ENCODE measurements around the gene MYL9. TPM values are rescaled to one million over a fixed set of nuclear protein-coding genes. Genes with fewer than 3 reads are reported as not detected.
A peak's percentile ranks its signal among the peaks of the same experiment; 100 is the strongest.

Gene MYL9
- total RNA-seq, 3 donors from 2014 or later (not counting 1 experiment from before 2014, with no cell fraction given), result 2.7 to 13.5 (median 2.7) TPM

DNA sequence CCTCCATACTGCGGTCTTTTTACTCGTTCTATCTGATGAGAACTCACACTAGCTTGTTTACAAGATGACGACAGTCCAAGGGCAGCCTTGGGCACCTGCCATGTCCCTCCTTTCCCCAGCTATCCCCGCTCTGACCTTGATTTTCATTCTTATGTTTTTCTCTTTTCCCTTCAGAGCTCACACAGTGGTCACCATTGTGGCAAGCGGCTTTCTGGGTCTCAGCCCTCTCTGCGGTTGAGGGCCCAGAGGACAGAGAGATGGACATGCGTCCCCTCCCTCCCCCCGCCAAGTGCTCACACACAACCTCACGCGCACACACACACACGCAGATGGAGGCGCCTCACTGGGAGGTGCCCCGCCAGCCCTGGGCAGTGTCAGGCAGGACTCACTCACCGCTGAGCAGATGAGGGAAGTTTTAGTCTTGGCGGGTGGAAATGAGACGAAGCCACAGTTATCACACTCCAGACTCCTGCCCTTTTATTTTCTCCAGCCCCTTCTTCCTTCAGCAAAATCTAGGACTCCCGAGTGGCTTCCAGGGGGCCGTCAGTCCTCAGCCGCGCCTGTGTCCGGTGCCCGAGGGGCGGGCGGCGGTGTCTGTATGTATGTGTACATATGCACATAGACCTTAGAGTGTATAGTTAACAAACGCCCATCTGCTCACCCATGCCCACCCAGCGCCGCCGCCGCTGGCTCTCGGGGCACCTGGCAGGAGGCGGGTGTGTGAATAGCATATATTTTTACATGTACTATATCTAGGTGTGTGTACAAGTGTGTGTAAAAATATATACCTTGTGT is 13.8 kb upstream of the MYL9 start:
- no peak for ATAC-seq
- Histone ChIP-seq H3K27me3 (ENCODE audit: control insufficient read depth, insufficient read depth, low read length) (no peaks in the 10 kb centered on the region), H3K4me3 (ENCODE audit: low read length) (no peak overlapping the region), H3K36me3 (ENCODE audit: control insufficient read depth, insufficient read depth, low read length) (peaks cover 34% of the 10 kb centered on the region), H3K9me3 (ENCODE audit: control insufficient read depth, insufficient read depth, low read length) (no peaks in the 10 kb centered on the region), H3K27ac (ENCODE audit: low read length) (no peak overlapping the region), H3K4me1 (ENCODE audit: control insufficient read depth, insufficient read depth, low read length) (no peaks in the 10 kb centered on the region)
- Mint-ChIP-seq H3K27me3 (ENCODE audit: low read depth in 2 of 2) (no peaks in the 10 kb centered on the region), H3K27ac (peak overlapping the region in 1 of 2 donors; percentile 48), H3K9me3 (no peaks in the 10 kb centered on the region), H3K4me1 (no peaks in the 10 kb centered on the region), H3K4me3 (no peak overlapping the region), H3K36me3 (no peaks in the 10 kb centered on the region)
- no peak for DNase-seq
- 96% methylated on average over 21 of the region's 32 CpGs for WGBS (ENCODE audit: insufficient coverage)
- intact Hi-C loops (cut with micrococcal nuclease), result no loop called here
- TF ChIP-seq, protein P1, sequence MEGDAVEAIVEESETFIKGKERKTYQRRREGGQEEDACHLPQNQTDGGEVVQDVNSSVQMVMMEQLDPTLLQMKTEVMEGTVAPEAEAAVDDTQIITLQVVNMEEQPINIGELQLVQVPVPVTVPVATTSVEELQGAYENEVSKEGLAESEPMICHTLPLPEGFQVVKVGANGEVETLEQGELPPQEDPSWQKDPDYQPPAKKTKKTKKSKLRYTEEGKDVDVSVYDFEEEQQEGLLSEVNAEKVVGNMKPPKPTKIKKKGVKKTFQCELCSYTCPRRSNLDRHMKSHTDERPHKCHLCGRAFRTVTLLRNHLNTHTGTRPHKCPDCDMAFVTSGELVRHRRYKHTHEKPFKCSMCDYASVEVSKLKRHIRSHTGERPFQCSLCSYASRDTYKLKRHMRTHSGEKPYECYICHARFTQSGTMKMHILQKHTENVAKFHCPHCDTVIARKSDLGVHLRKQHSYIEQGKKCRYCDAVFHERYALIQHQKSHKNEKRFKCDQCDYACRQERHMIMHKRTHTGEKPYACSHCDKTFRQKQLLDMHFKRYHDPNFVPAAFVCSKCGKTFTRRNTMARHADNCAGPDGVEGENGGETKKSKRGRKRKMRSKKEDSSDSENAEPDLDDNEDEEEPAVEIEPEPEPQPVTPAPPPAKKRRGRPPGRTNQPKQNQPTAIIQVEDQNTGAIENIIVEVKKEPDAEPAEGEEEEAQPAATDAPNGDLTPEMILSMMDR (IDR thresholded peaks at IDR 0.05), result no peak

DNA sequence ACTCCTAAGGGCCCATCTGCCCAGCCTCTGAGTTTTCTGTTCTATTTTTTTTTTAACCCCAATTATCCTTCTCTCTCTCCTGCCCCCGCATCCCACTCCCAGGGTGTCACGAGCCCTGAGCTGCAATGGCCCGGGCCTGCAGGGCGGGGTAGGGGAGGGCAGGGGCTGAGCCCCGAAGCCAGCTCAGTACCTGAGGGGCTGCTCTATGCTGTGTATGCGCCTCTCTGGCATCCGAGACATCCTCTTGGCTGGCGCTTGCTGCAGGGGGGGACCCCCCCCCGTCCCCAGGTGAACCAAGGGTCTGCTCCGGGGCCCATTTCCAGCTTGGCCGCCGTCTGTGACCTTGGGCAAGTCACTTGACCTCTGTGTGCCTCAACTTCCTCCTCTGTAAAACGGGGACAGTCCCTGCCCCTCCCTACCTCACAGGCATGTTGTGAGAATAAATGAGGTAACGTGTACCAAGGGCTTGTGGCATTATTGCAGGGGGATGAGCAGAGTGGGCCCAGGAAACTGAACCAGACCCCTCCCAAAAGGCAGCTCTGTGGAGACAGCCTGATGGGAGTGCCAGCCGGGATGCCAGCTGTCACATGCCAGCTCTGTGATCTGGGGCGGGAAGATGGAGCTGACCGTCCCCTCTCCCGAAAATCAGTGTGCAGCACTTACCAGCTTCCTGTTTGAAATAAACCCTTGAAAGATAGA is 13.0 kb upstream of the MYL9 start:
- H3K27ac ChIP-seq (ENCODE audit: low read length), result no peak overlapping the region
- TF ChIP-seq, protein P1 (IDR thresholded peaks at IDR 0.05), result no peak
- ATAC-seq (no peak), DNase-seq (no peak)
- no peaks in the 10 kb centered on the region for H3K27me3 Mint-ChIP-seq (ENCODE audit: low read depth in 2 of 2)
- no peaks in the 10 kb centered on the region for H3K4me1 ChIP-seq (ENCODE audit: control insufficient read depth, insufficient read depth, low read length)
- H3K9me3 ChIP-seq (ENCODE audit: control insufficient read depth, insufficient read depth, low read length), result no peaks in the 10 kb centered on the region
- 92% methylated on average over 16 of the region's 18 CpGs for WGBS (ENCODE audit: insufficient coverage)
- peaks cover 34% of the 10 kb centered on the region for H3K36me3 ChIP-seq (ENCODE audit: control insufficient read depth, insufficient read depth, low read length)
- no peak overlapping the region for H3K4me3 Mint-ChIP-seq
- H3K27ac Mint-ChIP-seq, result no peak overlapping the region
- intact Hi-C loops (cut with micrococcal nuclease), result no loop called here
- H3K4me1 Mint-ChIP-seq, result no peaks in the 10 kb centered on the region
- H3K9me3 Mint-ChIP-seq, result no peaks in the 10 kb centered on the region
- H3K27me3 ChIP-seq (ENCODE audit: control insufficient read depth, insufficient read depth, low read length), result no peaks in the 10 kb centered on the region
- no peaks in the 10 kb centered on the region for H3K36me3 Mint-ChIP-seq
- H3K4me3 ChIP-seq (ENCODE audit: low read length), result no peak overlapping the region

DNA sequence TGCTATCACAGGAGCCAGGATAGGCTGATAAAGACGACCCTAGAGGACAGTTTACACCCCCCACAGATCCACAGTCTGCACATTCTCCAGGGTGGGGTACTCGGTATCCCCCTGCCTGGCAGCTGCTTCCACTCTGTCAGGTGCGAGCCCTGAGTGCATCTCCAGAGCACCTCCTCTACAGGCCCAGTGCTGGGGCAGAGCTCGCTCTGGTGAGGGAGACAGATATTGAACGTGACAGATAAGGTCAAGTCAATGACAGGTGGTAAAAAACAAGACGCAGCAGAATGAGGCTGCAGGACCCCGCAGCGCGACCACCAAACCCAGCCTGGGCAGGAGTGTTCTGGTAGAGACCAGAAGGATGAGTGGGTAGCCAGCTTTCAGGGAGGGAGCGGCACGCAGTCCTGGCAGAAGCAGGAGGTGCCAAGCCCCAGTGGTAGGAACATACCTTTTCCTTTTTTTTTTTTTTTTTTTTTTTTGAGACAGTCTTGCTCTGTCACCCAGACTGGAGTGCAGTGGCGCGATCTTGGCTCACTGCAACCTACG is 12.4 kb upstream of the MYL9 start:
- no peaks in the 10 kb centered on the region for H3K9me3 Mint-ChIP-seq
- TF ChIP-seq, protein P1 (IDR thresholded peaks at IDR 0.05), result no peak
- no peak overlapping the region for H3K27ac Mint-ChIP-seq

More for the DNA sequence above, 12.4 kb upstream of the MYL9 start:
- H3K27ac ChIP-seq (ENCODE audit: low read length), result no peak overlapping the region
- Mint-ChIP-seq H3K27me3 (ENCODE audit: low read depth in 2 of 2) (no peaks in the 10 kb centered on the region), H3K4me1 (no peaks in the 10 kb centered on the region), H3K36me3 (no peaks in the 10 kb centered on the region), H3K4me3 (no peak overlapping the region)
- WGBS (ENCODE audit: insufficient coverage), result 90% methylated on average over 13 of the region's 14 CpGs
- no peaks in the 10 kb centered on the region for H3K9me3 ChIP-seq (ENCODE audit: control insufficient read depth, insufficient read depth, low read length)
- DNase-seq, result no peak
- H3K27me3 ChIP-seq (ENCODE audit: control insufficient read depth, insufficient read depth, low read length), result no peaks in the 10 kb centered on the region
- intact Hi-C loops (cut with micrococcal nuclease), result no loop called here
- ATAC-seq, result no peak
- H3K36me3 ChIP-seq (ENCODE audit: control insufficient read depth, insufficient read depth, low read length), result peaks cover 31% of the 10 kb centered on the region
- H3K4me3 ChIP-seq (ENCODE audit: low read length), result no peak overlapping the region
- no peaks in the 10 kb centered on the region for H3K4me1 ChIP-seq (ENCODE audit: control insufficient read depth, insufficient read depth, low read length)
